Mammary epithelial cell (primary cell): ENCODE measurements around the gene NDST1.

Experiments used
- CTCF ChIP-seq, 2 donors: IDR thresholded peaks in 1 of 2; conservative IDR thresholded peaks in 1 of 2; 2 replicates each; pipeline ENCODE4 v1.5.1; 2011 to 2012; ENCODE audit warnings: inconsistent platforms in 2 of 2, low read length in 2 of 2, mild to moderate bottlenecking in 2 of 2, control low read depth in 1 of 2, low read depth in 1 of 2; ENCODE audit not compliant: insufficient read depth in 1 of 2; ENCODE audit errors: extremely low read depth in 1 of 2
- EZH2 ChIP-seq: IDR thresholded peaks from 2 replicates; pipeline ENCODE4 v1.6.1; 2012; ENCODE audit warnings: low read length, inconsistent platforms, borderline replicate concordance

GRCh38 chr5:150465927-150466326, 42.0 kb upstream of the NDST1 start:
- TF ChIP-seq EZH2 (no peak), CTCF (conservative IDR thresholded peaks at IDR 0.05 in 1 of 2, IDR thresholded peaks at IDR 0.05 in 1 of 2; ENCODE audit: extremely low read depth in 1 of 2, insufficient read depth in 1 of 2, low read depth in 1 of 2, low read length in 2 of 2) (no peak)
